IPS-15b (cell line): ENCODE results near the gene CD40.
"Not testable (repeated sequence)": the region's sequence is repeated elsewhere in the genome, so short reads cannot be mapped to it uniquely, and the experiment has no call there.

ENCODE experiments used
- H3K27me3 ChIP-seq: one replicate; pipeline ENCODE4 v1.6.1; 2013; ENCODE audit warnings: low read length; ENCODE audit not compliant: control insufficient read depth, insufficient read depth
- H3K36me3 ChIP-seq: one replicate; pipeline ENCODE4 v1.6.1; 2013; ENCODE audit warnings: low read length; ENCODE audit not compliant: control insufficient read depth, insufficient read depth
- H3K4me1 ChIP-seq: one replicate; pipeline ENCODE4 v1.6.1; 2013; ENCODE audit warnings: mild to moderate bottlenecking, low read length; ENCODE audit not compliant: control insufficient read depth, insufficient read depth
- H3K4me3 ChIP-seq: one replicate; pipeline ENCODE4 v1.5.1; 2013; ENCODE audit warnings: low read depth, low read length
- H3K9ac ChIP-seq: one replicate; pipeline ENCODE4 v1.6.1; 2013; ENCODE audit warnings: low read depth, mild to moderate bottlenecking, low read length
- H3K9me3 ChIP-seq: one replicate; pipeline ENCODE4 v1.6.1; 2013; ENCODE audit warnings: mild to moderate bottlenecking, low read length; ENCODE audit not compliant: control insufficient read depth, insufficient read depth

CD40 gene

DNA sequence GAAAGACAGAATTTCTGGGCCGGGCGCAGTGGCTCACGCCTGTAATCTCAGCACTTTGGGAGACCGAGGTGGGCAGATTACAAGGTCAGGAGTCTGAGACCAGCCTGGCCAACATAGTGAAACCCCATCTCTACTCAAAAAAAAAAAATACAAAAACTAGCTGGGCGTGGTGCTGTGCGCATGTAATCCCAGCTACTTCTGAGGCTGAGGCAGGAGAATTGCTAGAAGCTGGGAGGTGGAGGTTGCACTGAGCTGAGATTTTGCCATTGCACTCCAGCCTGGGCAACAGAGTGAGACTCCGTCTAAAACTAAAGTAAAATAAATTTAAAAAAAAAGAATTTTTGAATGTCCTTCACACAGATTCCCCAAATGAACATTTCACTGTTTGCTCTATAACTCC is 17.7 kb upstream of the CD40 start:
- H3K4me3 ChIP-seq, H3K4me1 ChIP-seq, H3K9ac ChIP-seq, H3K9me3 ChIP-seq, H3K36me3 ChIP-seq: not testable (repeated sequence)
- peaks cover 35% of the 10 kb centered on the region for H3K27me3 ChIP-seq

DNA sequence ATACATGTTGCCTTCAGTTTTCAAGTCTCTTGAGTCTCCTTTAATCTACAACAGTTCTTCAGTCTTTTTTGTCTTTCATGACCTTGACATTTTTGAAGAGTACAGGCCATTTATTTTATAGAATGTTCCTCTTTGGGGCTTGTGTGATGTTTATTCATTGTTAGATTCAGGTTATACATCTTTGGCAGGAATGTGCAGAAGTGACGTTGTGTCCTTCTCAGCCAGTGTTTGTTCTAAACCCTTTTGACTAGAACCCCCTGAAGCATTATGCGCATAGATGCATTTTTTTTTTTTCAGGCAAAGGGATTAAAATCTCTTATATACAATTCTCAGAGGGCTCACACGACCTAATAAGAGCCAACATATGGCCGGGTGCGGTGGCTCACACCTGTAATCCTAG is 17.1 kb upstream of the CD40 start:
- Histone ChIP-seq H3K27me3 (peaks cover 35% of the 10 kb centered on the region), H3K4me1 (no peaks in the 10 kb centered on the region), H3K4me3 (no peak overlapping the region), H3K9ac (no peak overlapping the region), H3K9me3 (no peaks in the 10 kb centered on the region), H3K36me3 (no peaks in the 10 kb centered on the region)

DNA sequence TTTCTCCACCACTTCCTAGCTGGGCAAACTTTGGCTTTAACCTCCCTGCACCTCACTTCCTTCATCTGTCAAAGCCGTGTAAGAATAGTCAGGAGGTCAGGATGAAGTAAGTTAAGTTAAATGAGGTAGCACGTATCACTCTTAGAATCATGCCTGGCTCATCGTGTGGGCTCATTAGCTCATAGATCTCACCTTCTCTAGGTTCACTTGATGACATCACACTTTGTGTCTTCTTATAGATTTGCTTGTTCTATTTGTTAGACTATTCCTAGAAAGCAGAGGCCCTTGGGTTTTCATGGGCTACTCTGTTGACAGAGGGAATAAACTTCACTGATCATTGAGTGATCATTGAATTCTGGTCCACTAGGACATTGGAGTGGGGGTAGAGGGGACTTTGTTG is 16.2 kb upstream of the CD40 start:
- Histone ChIP-seq H3K9ac (no peak overlapping the region), H3K4me1 (no peaks in the 10 kb centered on the region), H3K27me3 (peaks cover 35% of the 10 kb centered on the region)

DNA sequence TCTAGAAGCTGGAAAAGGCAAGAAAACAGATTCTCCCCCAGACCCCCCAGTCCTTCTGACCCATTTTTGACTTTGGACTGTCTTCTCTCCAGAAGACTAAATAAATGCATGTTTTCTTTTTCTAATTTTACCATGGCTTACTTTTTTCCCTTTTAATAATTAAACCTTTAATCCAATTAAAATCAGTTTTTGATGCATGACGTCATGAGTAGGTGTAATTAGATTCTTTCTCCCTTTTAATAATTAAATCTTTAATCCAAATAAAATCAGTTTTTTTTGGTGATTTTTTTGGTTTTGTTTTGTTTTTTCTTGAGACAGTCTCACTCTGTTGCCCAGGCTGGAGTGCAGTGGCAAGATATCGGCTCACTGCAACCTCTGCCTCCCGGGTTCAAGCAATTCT is 15.2 kb upstream of the CD40 start:
- Histone ChIP-seq H3K27me3 (peaks cover 32% of the 10 kb centered on the region), H3K9me3 (no peaks in the 10 kb centered on the region)

More for the DNA sequence above, 16.2 kb upstream of the CD40 start:
- no peaks in the 10 kb centered on the region for H3K9me3 ChIP-seq
- H3K4me3 ChIP-seq = no peak overlapping the region
- H3K36me3 ChIP-seq = no peaks in the 10 kb centered on the region

DNA sequence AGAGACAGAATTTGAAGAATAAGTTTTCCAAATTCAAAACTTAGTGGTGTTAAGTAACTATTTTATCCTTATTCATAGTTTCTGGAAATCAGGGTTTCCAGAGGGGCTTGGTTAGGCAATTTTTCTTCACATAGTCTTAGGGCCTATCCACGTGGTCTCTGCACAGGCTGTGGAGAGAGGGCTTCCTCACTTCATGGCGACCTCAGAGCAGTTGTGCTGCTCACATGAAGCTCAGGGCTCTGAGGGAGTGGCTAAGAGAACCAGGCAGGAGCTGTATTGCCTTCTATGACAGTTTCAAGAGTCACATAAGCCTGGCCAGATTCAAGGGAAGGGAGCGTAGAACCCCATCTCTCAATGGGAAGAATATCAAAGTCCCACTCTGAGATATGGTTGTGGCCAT is 13.9 kb upstream of the CD40 start:
- no peaks in the 10 kb centered on the region for H3K9me3 ChIP-seq
- H3K27me3 ChIP-seq = peaks cover 26% of the 10 kb centered on the region
- H3K4me3 ChIP-seq = no peak overlapping the region
- no peaks in the 10 kb centered on the region for H3K4me1 ChIP-seq
- H3K36me3 ChIP-seq = no peaks in the 10 kb centered on the region
- no peak overlapping the region for H3K9ac ChIP-seq

More for the DNA sequence above, 15.2 kb upstream of the CD40 start:
- H3K36me3 ChIP-seq = no peaks in the 10 kb centered on the region
- H3K4me3 ChIP-seq = no peak overlapping the region
- no peak overlapping the region for H3K9ac ChIP-seq
- no peaks in the 10 kb centered on the region for H3K4me1 ChIP-seq

DNA sequence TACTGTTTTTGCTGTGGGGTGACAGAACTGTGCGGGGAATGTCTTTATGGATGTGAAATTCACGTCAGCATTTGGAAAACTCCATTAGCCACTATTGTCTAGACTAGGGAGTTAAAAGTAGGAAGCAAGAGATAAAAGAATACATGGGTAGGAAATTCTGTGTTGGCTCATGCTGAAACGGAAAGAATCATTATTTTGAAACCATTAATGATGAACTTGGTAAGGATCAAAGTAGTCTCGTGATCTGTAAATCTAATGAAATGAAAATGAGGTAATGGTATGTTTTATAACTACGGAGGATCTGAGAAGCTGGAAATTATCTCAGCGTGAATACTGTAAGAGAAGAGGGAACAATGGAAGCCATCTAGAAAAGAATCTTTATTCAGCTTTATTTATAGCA is 11.1 kb upstream of the CD40 start:
- peaks cover 15% of the 10 kb centered on the region for H3K27me3 ChIP-seq

DNA sequence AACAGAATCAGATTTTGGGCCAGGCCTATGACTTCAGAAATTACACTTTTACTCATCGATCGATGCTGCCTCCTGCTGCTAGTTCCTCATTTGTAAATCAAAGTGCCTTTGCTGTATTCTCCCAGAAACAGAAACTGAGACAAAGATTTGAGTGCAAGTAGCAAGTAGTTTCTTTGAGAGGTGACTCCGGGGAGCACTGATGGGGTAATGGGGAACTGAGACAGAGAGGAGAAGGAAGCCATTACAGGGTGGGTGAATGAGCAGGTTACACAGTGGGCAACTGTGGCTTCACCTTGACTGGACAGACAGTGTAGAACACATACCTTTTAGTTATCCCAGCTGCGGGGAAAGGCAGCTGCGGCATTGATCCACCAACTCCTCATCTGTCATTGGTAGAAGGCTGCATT is 9.7 kb upstream of the CD40 start:
- no peaks in the 10 kb centered on the region for H3K4me1 ChIP-seq
- H3K36me3 ChIP-seq = no peaks in the 10 kb centered on the region
- peaks cover 18% of the 10 kb centered on the region for H3K27me3 ChIP-seq
- H3K9me3 ChIP-seq = no peaks in the 10 kb centered on the region
- no peak overlapping the region for H3K4me3 ChIP-seq
- no peak overlapping the region for H3K9ac ChIP-seq

More for the DNA sequence above, 11.1 kb upstream of the CD40 start:
- no peaks in the 10 kb centered on the region for H3K4me1 ChIP-seq
- H3K36me3 ChIP-seq = no peaks in the 10 kb centered on the region
- no peaks in the 10 kb centered on the region for H3K9me3 ChIP-seq
- no peak overlapping the region for H3K9ac ChIP-seq
- no peak overlapping the region for H3K4me3 ChIP-seq

DNA sequence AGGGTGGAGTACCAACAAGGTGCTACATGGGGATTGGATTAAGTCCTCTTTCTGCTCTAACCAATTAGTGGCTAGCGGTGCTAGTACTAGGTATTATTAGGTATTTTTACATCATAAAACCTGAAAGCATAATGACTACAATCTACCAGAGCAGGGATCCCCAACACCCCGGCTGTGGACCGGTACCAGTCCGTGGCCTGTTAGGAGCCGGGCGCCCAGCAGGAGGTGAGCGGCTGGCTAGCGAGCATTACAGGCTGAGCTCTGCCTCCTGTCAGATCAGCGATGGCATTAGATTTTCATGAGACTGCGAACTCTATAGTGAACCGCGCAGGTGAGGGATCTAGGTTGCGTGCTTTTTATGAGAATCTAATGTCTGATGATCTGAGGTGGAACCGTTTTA is 9.1 kb upstream of the CD40 start:
- no peak overlapping the region for H3K4me3 ChIP-seq
- no peaks in the 10 kb centered on the region for H3K9me3 ChIP-seq
- no peak overlapping the region for H3K9ac ChIP-seq
- H3K27me3 ChIP-seq = peaks cover 23% of the 10 kb centered on the region
- H3K4me1 ChIP-seq = no peaks in the 10 kb centered on the region
- no peaks in the 10 kb centered on the region for H3K36me3 ChIP-seq

DNA sequence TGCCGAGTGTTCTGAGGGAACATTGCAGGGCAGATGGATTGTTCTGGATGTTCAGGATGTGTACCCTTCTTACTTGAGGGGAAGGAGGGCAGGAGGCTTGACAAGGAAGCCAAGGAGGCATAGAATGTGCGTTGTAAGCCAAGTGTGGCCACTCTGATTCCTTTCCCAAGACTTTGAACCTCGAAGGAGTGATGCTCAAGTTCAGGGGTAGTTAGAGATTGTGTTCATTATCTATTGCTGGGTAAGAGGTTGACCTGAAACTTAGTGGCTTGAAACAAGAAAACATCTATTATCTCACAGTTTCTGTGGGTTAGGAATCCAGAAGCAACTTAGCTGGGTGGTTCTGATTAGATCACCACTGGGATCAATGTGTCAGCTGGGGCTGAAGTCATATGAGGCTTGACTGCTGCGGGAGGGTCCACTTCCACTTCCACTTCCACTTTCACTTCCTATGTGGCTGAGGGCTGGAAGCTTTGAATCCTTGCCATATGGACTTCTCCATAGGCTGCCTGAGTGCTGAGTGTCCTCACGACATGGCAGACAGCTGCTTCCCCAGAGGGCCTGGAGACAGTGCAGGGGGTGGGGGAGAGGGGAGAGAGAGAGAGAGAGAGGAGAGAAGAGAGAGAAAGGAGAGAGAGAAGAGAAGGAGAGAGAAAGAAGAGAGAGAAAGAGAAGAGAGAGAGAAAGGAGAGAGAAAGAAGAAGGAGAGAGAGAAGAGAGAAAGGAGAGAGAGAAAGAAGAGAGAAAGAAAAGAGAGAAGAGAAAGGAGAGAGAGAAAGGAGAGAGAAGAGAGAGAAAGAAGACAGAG is 6.9 kb upstream of the CD40 start:
- Histone ChIP-seq H3K4me3 (no peak overlapping the region), H3K4me1 (no peaks in the 10 kb centered on the region), H3K9me3 (no peaks in the 10 kb centered on the region), H3K36me3 (no peaks in the 10 kb centered on the region), H3K27me3 (peaks cover 46% of the 10 kb centered on the region), H3K9ac (no peak overlapping the region)

DNA sequence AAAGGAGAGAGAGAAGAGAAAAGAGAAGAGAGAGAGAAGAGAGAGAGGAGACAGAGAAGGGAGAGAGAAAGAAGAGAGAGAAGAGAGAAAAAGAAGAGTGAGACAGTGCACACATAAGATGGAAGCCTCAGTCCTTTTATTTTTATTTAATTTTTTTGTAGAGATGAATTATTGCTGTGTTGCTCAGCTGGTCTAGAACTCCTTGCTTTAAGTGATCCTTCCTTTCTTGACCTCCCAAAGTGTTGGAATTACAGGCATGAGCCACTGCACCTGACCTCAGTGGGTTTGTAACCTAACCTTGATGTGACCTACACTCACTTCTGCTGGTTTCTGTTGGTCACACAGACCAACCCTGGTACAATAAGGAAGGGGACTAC is 6.3 kb upstream of the CD40 start:
- no peak overlapping the region for H3K9ac ChIP-seq
- no peaks in the 10 kb centered on the region for H3K36me3 ChIP-seq
- H3K9me3 ChIP-seq = no peaks in the 10 kb centered on the region
- peaks cover 52% of the 10 kb centered on the region for H3K27me3 ChIP-seq
- H3K4me3 ChIP-seq = no peak overlapping the region
- H3K4me1 ChIP-seq = no peaks in the 10 kb centered on the region

DNA sequence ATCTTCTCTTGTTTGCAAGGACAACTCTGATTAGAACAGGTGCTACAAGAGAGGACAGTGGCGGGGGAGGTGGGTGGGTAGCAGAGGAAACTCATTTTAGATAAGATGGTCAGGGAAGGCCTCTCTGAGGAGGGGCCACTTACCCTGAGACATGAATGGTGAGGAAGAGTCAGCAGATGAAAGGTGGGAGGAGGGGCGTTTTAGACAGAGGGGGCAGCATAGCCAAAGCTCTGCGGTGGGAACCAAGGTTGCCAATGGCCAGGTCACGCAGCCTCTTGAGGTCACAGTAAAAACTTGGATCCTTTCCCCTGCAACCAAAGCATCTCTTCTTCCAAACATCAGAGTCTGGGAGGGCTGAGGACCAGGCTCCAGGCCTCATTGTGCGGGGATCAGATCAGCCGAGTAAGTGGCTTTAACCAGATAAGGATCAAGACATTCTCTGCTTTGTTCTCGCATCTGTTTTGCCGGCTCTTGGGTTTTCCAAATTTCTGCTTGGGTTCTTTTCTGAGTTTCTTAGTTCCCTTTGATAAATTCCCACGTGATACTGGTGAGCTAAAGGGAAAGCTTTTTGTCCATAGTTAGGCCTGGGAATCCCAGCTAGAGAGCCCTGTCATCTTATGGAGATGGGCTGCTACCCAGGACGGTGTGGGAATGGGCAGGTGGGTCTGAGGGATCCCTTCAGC is 5.5 kb upstream of the CD40 start:
- Histone ChIP-seq H3K27me3 (peaks cover 58% of the 10 kb centered on the region), H3K9ac (no peak overlapping the region), H3K36me3 (no peaks in the 10 kb centered on the region)

DNA sequence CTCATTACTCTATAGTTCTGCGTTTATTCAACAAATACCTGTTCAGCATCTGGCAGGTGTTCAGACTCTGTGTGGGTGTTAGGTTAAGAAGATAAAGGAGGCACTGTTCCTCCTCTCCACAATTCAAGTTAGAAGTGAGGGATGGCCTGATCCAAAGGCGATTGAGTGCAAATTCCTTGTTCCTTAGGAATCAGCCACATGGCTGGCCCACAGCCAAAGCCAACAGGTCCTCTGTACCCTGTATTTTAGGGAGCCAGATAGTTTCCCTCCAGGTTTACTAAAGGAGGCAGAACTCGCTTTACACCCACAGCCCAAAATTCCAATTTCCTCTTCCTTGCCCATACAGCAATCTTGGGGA is 5.0 kb upstream of the CD40 start:
- no peaks in the 10 kb centered on the region for H3K9me3 ChIP-seq
- no peaks in the 10 kb centered on the region for H3K4me1 ChIP-seq
- no peak overlapping the region for H3K9ac ChIP-seq
- H3K27me3 ChIP-seq = peaks cover 60% of the 10 kb centered on the region
- no peak overlapping the region for H3K4me3 ChIP-seq
- H3K36me3 ChIP-seq = no peaks in the 10 kb centered on the region

More for the DNA sequence above, 5.5 kb upstream of the CD40 start:
- Histone ChIP-seq H3K4me3 (no peak overlapping the region), H3K9me3 (no peaks in the 10 kb centered on the region), H3K4me1 (no peaks in the 10 kb centered on the region)
